Endothelial cell of umbilical vein (primary cell): ENCODE results near the gene KCNG1. TPM values are rescaled to one million over a fixed set of nuclear protein-coding genes. Genes with fewer than 3 reads are reported as not detected.

Experiments
- BruUV-seq: library from RNA; stranded (reverse); fragments of 400-500 nt; replicated peaks from 2 replicates; lab custom pipeline; 2021; lab: Mats Ljungman, UMichigan
- CTCF ChIA-PET: fragments of 300-600, 350-600 bp; sonication (Branson Sonifier 250); formaldehyde crosslinking; loops from one replicate; lab custom pipeline; 2021; ENCODE audit warnings: antibody characterized with exemption, inconsistent platforms; lab: Charles Lee
- POLR2A ChIA-PET: fragments of 300-600, 350-600 bp; sonication (Branson Sonifier 250); formaldehyde crosslinking; loops from one replicate; lab custom pipeline; 2021; ENCODE audit warnings: antibody characterized with exemption, inconsistent platforms; lab: Charles Lee
- DNase-seq: peaks from one replicate; pipeline ENCODE4 v3.0.0-alpha.2; 2011; ENCODE audit warnings: low read depth, low spot score
- FAIRE-seq: peaks from 2 replicates; lab custom pipeline; 2011; peaks lifted over from hg19 to GRCh38; lab: Jason Lieb, UNC
- H2AFZ ChIP-seq: 2 replicates; pipeline ENCODE4 v1.6.0; 2012; ENCODE audit warnings: low read depth, low read length, control low read depth, inconsistent platforms
- H3K27ac ChIP-seq: 2 replicates; pipeline ENCODE4 v1.5.1; 2011; ENCODE audit warnings: low read depth, mild to moderate bottlenecking, control low read depth, low read length, moderate library complexity; ENCODE audit not compliant: insufficient read depth
- H3K27me3 ChIP-seq, 2 experiments: 2 replicates each; pipeline versions ENCODE4 v1.6.0 to v1.6.1; 2011; ENCODE audit warnings: low read length in 2 of 2, mixed read lengths in 1 of 2; ENCODE audit not compliant: control insufficient read depth in 2 of 2, insufficient read depth in 2 of 2
- H3K36me3 ChIP-seq, 2 experiments: 2 replicates in 1 of 2; 3 replicates in 1 of 2; pipeline ENCODE4 v1.5.1; 2011; ENCODE audit warnings: low read length in 2 of 2, mild to moderate bottlenecking in 1 of 2, moderate library complexity in 1 of 2; ENCODE audit not compliant: control insufficient read depth in 2 of 2, insufficient read depth in 2 of 2; ENCODE audit errors: extremely low read depth in 1 of 2
- H3K4me1 ChIP-seq: 3 replicates; pipeline ENCODE4 v1.5.1; 2011; ENCODE audit warnings: mild to moderate bottlenecking, low read length; ENCODE audit not compliant: control insufficient read depth, insufficient read depth; ENCODE audit errors: extremely low read depth
- H3K4me2 ChIP-seq: 2 replicates; pipeline ENCODE4 v1.6.1; 2011; ENCODE audit warnings: low read length, control low read depth, mixed read lengths; ENCODE audit not compliant: insufficient read depth
- H3K4me3 ChIP-seq, 3 experiments: fragments of 200-600 bp in 1 of 3; sonication (generic), shearing (Covaris generic) in 1 of 3; replicated peaks in 1 of 3; 2 replicates each; pipeline ENCODE4 v1.5.1; 2011 to 2016; ENCODE audit warnings: control low read depth in 3 of 3, low read length in 3 of 3, mild to moderate bottlenecking in 2 of 3, inconsistent platforms in 1 of 3, low read depth in 1 of 3, moderate library complexity in 1 of 3; ENCODE audit not compliant: insufficient read depth in 1 of 3
- H3K79me2 ChIP-seq: 2 replicates; pipeline ENCODE4 v1.6.0; 2012; ENCODE audit warnings: low read length, inconsistent platforms; ENCODE audit not compliant: control insufficient read depth, insufficient read depth
- H3K9ac ChIP-seq: replicated peaks from 2 replicates; pipeline ENCODE3; 2011; ENCODE audit warnings: low read length, control low read depth; ENCODE audit not compliant: insufficient read depth; ENCODE audit errors: extremely low read depth
- H3K9me1 ChIP-seq: replicated peaks from 3 replicates; pipeline ENCODE4 v1.6.0; 2011; ENCODE audit warnings: mild to moderate bottlenecking, low read length; ENCODE audit not compliant: control insufficient read depth, insufficient read depth; ENCODE audit errors: extremely low read depth
- H3K9me3 ChIP-seq: replicated peaks from 2 replicates; pipeline ENCODE4 v1.5.1; 2012; ENCODE audit warnings: low read length, inconsistent platforms; ENCODE audit not compliant: control insufficient read depth, insufficient read depth
- H4K20me1 ChIP-seq: replicated peaks from 2 replicates; pipeline ENCODE3; 2011; ENCODE audit warnings: mild to moderate bottlenecking, low read length; ENCODE audit not compliant: control insufficient read depth, insufficient read depth; ENCODE audit errors: extremely low read depth
- EZH2 ChIP-seq: IDR thresholded peaks from 2 replicates; pipeline ENCODE4 v1.6.1; 2012; ENCODE audit warnings: borderline replicate concordance, low read depth, mild to moderate bottlenecking, moderate library complexity, low read length, inconsistent platforms; ENCODE audit not compliant: severe bottlenecking
- FOS ChIP-seq: IDR thresholded peaks from 2 replicates; pipeline ENCODE4 v1.6.1; 2011; ENCODE audit warnings: mild to moderate bottlenecking, low read length, moderate library complexity, borderline replicate concordance; ENCODE audit not compliant: insufficient read depth
- GATA2 ChIP-seq: IDR thresholded peaks from 2 replicates; pipeline ENCODE4 v1.7.0; 2011; ENCODE audit warnings: low read depth, mild to moderate bottlenecking, moderate library complexity, mixed read lengths, low read length; ENCODE audit not compliant: insufficient read length, insufficient read depth
- JUN ChIP-seq: IDR thresholded peaks from 2 replicates; pipeline ENCODE4 v1.6.1; 2011; ENCODE audit warnings: borderline replicate concordance, low read depth; ENCODE audit not compliant: insufficient read length, insufficient read depth
- MYC ChIP-seq: IDR thresholded peaks from one replicate; pipeline ENCODE4 v1.6.1; 2011; ENCODE audit warnings: mild to moderate bottlenecking, low read depth, low read length
- POLR2A ChIP-seq: IDR thresholded peaks from 2 replicates; pipeline ENCODE4 v1.6.1; 2012; ENCODE audit warnings: low read depth, mild to moderate bottlenecking, control low read depth, low read length
- POLR2AphosphoS5 ChIP-seq: IDR thresholded peaks from 2 replicates; pipeline ENCODE4 v1.6.1; 2012; ENCODE audit warnings: low read depth, mild to moderate bottlenecking, control low read depth, low read length, moderate library complexity; ENCODE audit not compliant: insufficient read depth
- dilution Hi-C: fragments of 300-500 bp; cut with MboI; formaldehyde crosslinking; loops from one replicate; pipeline ENCODE4 v1.15.0; 2019; ENCODE audit warnings: low sequenced_read_pairs; ENCODE audit not compliant: extremely low pct_ligation_motif_present
- intact Hi-C: fragments of 100-400 bp; cut with micrococcal nuclease; formaldehyde crosslinking; loops from one replicate; pipeline ENCODE4 v1.10.0; 2022
- polyA plus RNA-seq, 4 experiments: library from polyadenylated mRNA; depleted of rRNA in 3 of 4; stranded (reverse) in 3 of 4; unstranded in 1 of 4; fragments of >200 nt; gene quantifications; 2 replicates each; pipeline versions ENCODE4 v1.2.1 to v1.2.3, GENCODE V29; 2011 to 2012; ENCODE audit warnings: missing spikeins in 1 of 4
- total RNA-seq: library from RNA; stranded (reverse); gene quantifications from 2 replicates; pipeline ENCODE4 v1.2.3, GENCODE V29; 2021
- TF ChIP-seq, protein P1 (sequence below), 2 donors: IDR thresholded peaks; 1 replicate in 1 of 2; 2 replicates in 1 of 2; pipeline ENCODE4 v1.5.1; 2011; ENCODE audit warnings: low read length in 2 of 2, mild to moderate bottlenecking in 2 of 2, moderate library complexity in 2 of 2, control low read depth in 1 of 2, inconsistent platforms in 1 of 2, low read depth in 1 of 2; ENCODE audit not compliant: insufficient read depth in 1 of 2; ENCODE audit errors: extremely low read depth in 1 of 2
- TF ChIP-seq, protein P2 (sequence below): IDR thresholded peaks from 2 replicates; pipeline ENCODE4 v1.6.1; 2011; ENCODE audit not compliant: insufficient read depth, insufficient read length

The KCNG1 gene
- total and polyA plus RNA-seq, 2 donors (not counting 3 experiments of a cell fraction or from before 2014, with no cell fraction given) = 0.22 to 1.1 TPM

DNA sequence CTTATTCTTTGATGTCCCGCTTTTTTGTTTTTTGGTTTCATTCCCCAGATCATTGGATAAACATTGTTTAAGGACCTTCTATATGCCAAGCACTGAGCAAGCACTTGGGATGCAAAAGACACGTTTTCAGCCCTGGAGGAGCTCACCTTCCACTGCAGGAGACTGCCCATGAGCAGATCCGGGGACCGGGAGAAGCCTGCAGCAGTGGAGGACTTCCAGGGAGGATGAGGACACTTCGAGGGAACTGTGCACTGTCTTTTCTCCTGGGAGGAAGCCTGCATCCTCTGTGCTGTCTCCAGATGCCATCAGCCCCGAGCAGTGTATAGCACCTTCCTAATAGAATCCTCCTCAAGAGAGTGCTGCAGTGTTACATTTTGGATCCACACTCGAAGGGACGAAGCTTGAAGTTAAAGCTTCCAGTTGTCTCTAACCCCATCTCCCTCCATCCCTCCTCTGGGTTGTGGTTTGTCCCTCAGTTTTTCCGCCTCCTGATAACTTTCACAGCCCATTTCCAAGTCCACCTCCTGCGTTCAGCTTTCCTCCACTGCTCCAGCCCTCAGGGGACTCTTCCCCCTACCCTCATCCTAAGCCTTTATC lies 5.8 kb upstream of the KCNG1 start:
- Histone ChIP-seq H3K36me3 (no peaks in the 10 kb centered on the region), H3K4me2 (no peak overlapping the region), H3K9ac (no peak overlapping the region), H4K20me1 (no peaks in the 10 kb centered on the region), H3K27me3 (peaks cover 35 to 47% of the 10 kb centered on the region in 2 experiments), H3K27ac (no peak overlapping the region), H3K4me1 (peaks cover 3% of the 10 kb centered on the region), H2AFZ (no peak overlapping the region), H3K4me3 (no peak overlapping the region), H3K79me2 (no peaks in the 10 kb centered on the region), H3K9me3 (no peaks in the 10 kb centered on the region), H3K9me1 (no peaks in the 10 kb centered on the region)
- no peak for TF ChIP-seq FOS
- no peak for TF ChIP-seq POLR2A
- no peak for TF ChIP-seq JUN
- TF ChIP-seq EZH2 = no peak
- no peak for TF ChIP-seq GATA2
- TF ChIP-seq, protein P1, sequence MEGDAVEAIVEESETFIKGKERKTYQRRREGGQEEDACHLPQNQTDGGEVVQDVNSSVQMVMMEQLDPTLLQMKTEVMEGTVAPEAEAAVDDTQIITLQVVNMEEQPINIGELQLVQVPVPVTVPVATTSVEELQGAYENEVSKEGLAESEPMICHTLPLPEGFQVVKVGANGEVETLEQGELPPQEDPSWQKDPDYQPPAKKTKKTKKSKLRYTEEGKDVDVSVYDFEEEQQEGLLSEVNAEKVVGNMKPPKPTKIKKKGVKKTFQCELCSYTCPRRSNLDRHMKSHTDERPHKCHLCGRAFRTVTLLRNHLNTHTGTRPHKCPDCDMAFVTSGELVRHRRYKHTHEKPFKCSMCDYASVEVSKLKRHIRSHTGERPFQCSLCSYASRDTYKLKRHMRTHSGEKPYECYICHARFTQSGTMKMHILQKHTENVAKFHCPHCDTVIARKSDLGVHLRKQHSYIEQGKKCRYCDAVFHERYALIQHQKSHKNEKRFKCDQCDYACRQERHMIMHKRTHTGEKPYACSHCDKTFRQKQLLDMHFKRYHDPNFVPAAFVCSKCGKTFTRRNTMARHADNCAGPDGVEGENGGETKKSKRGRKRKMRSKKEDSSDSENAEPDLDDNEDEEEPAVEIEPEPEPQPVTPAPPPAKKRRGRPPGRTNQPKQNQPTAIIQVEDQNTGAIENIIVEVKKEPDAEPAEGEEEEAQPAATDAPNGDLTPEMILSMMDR (IDR thresholded peaks at IDR 0.05; ENCODE audit: extremely low read depth in 1 of 2, insufficient read depth in 1 of 2, low read depth in 1 of 2, low read length in 2 of 2) = no peak
- TF ChIP-seq MYC = no peak
- TF ChIP-seq POLR2AphosphoS5 = no peak
- TF ChIP-seq, protein P2, sequence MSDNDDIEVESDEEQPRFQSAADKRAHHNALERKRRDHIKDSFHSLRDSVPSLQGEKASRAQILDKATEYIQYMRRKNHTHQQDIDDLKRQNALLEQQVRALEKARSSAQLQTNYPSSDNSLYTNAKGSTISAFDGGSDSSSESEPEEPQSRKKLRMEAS = no peak
- POLR2A ChIA-PET = no interaction called here
- no TSS peak for BruUV-seq
- dilution Hi-C loops (no loop called here), intact Hi-C loops (no loop called here)
- CTCF ChIA-PET = interaction anchor here (1.0 to 7.3 kb wide), 5 partner anchors 13 to 279 kb away, joined by 3 to 47 read pairs (median 4); no protein-coding TSS in a partner anchor
- DNase-seq (no peak), FAIRE-seq (no peak)
